Measurements from ENCODE around the gene NR2C2. TPM values are rescaled to one million over a fixed set of nuclear protein-coding genes. Genes with fewer than 3 reads are reported as not detected.

NR2C2 gene
- total RNA-seq, 6 experiments from 2014 or later, result 10.8 to 18.6 (median 12.2) TPM

GRCh38 chr3:15017191-15017590, 69.8 kb downstream of the NR2C2 start:
- H3K4me3 ChIP-seq, result no peak overlapping the region
- H3K27ac ChIP-seq, result no peak overlapping the region
- intact Hi-C loops (cut with DNase I), result no loop called here
- ATAC-seq, result no peak
- H3K27me3 ChIP-seq, result no peaks in the 10 kb centered on the region
- no peaks in the 10 kb centered on the region for H3K4me1 ChIP-seq
- peaks cover 0 to 68% (median 30%) of the 10 kb centered on the region in 4 donors for H3K36me3 ChIP-seq
- TF ChIP-seq POLR2A (IDR thresholded peaks at IDR 0.05) (no peak), CTCF (IDR thresholded peaks at IDR 0.05) (no peak)
- H3K9me3 ChIP-seq, result no peaks in the 10 kb centered on the region
- 100% methylated on average over 1 of the region's 2 CpGs for WGBS (ENCODE audit: insufficient coverage, low coverage, low lambda C conversion rate, missing lambda C conversion rate)
- DNase-seq, result no peak

- TF ChIP-seq CTCF (IDR thresholded peaks at IDR 0.05) (no peak), POLR2A (IDR thresholded peaks at IDR 0.05) (no peak)
- peaks cover 0 to 64% (median 24%) of the 10 kb centered on the region in 4 donors for H3K36me3 ChIP-seq
Observed at GRCh38 chr3:15023249-15023648, 75.9 kb downstream of the NR2C2 start.

GRCh38 chr3:15023719-15024118, 76.3 kb downstream of the NR2C2 start:
- peaks cover 0 to 67% (median 24%) of the 10 kb centered on the region in 4 donors for H3K36me3 ChIP-seq
- no peaks in the 10 kb centered on the region for H3K9me3 ChIP-seq
- intact Hi-C loops (cut with DNase I), result no loop called here
- 90% methylated on average over 2 of the region's 2 CpGs for WGBS (ENCODE audit: insufficient coverage, low coverage, low lambda C conversion rate, missing lambda C conversion rate)
- H3K4me1 ChIP-seq, result no peaks in the 10 kb centered on the region
- no peak overlapping the region for H3K27ac ChIP-seq
- ATAC-seq, result no peak
- no peak for DNase-seq
- no peaks in the 10 kb centered on the region for H3K27me3 ChIP-seq
- TF ChIP-seq CTCF (IDR thresholded peaks at IDR 0.05) (no peak), POLR2A (IDR thresholded peaks at IDR 0.05) (no peak)
- no peak overlapping the region for H3K4me3 ChIP-seq

More at GRCh38 chr3:15023249-15023648, 75.9 kb downstream of the NR2C2 start:
- WGBS (ENCODE audit: insufficient coverage, low coverage, low lambda C conversion rate, missing lambda C conversion rate), result 72% methylated on average over 4 of the region's 5 CpGs
- Histone ChIP-seq H3K4me1 (no peaks in the 10 kb centered on the region), H3K27me3 (no peaks in the 10 kb centered on the region), H3K4me3 (no peak overlapping the region), H3K9me3 (no peaks in the 10 kb centered on the region), H3K27ac (no peak overlapping the region)
- DNase-seq (no peak), ATAC-seq (no peak)
- intact Hi-C loops (cut with DNase I), result no loop called here

- TF ChIP-seq POLR2A (IDR thresholded peaks at IDR 0.05) (no peak), CTCF (IDR thresholded peaks at IDR 0.05) (no peak)
- ATAC-seq (no peak), DNase-seq (no peak)
- Histone ChIP-seq H3K9me3 (no peaks in the 10 kb centered on the region), H3K4me1 (no peaks in the 10 kb centered on the region), H3K27ac (no peak overlapping the region), H3K36me3 (peaks cover 0 to 51% (median 13%) of the 10 kb centered on the region in 4 donors), H3K27me3 (no peaks in the 10 kb centered on the region), H3K4me3 (no peak overlapping the region)
- intact Hi-C loops (cut with DNase I), result loop anchor here in 1 of 2 donors (10.0 kb wide), 1 partner anchor 105 kb away; no protein-coding TSS in a partner anchor
Observed at GRCh38 chr3:15029625-15030024, 82.2 kb downstream of the NR2C2 start.

GRCh38 chr3:15032650-15033049, 85.3 kb downstream of the NR2C2 start:
- Histone ChIP-seq H3K4me3 (no peak overlapping the region), H3K27me3 (no peaks in the 10 kb centered on the region), H3K4me1 (no peaks in the 10 kb centered on the region), H3K27ac (no peak overlapping the region), H3K36me3 (peaks cover 0 to 57% (median 14%) of the 10 kb centered on the region in 4 donors), H3K9me3 (no peaks in the 10 kb centered on the region)
- no peak for TF ChIP-seq CTCF (IDR thresholded peaks at IDR 0.05)
- WGBS (ENCODE audit: insufficient coverage, low coverage, low lambda C conversion rate, missing lambda C conversion rate), result no CpG with 5 or more reads among the region's 2 CpGs
- intact Hi-C loops (cut with DNase I), result loop anchor here in 1 of 2 donors (10.0 kb wide), 1 partner anchor 108 kb away; no protein-coding TSS in a partner anchor
- DNase-seq (no peak), ATAC-seq (no peak)
